Cardiac muscle cell (in vitro differentiated cells and primary cell): Measurements from ENCODE around the gene CASS4. TPM values are rescaled to one million over a fixed set of nuclear protein-coding genes. Genes with fewer than 3 reads are reported as not detected.
"Not testable (repeated sequence)": the region's sequence is repeated elsewhere in the genome, so short reads cannot be mapped to it uniquely, and the experiment has no call there.

ENCODE experiments used
- DNase-seq, 2 donors: peaks; one replicate each; pipeline versions ENCODE4 v3.0.0 to v3.0.0-alpha.2; 2010 to 2017; ENCODE audit warnings: low read depth in 1 of 2, low spot score in 1 of 2
- H3K27ac ChIP-seq: fragments of 200-600 bp; sonication (generic); 2 replicates; pipeline ENCODE4 v1.5.1; 2016
- H3K27me3 ChIP-seq: fragments of 200-600 bp; sonication (generic); 2 replicates; pipeline ENCODE4 v1.6.0; 2016; ENCODE audit warnings: control low read depth
- H3K36me3 ChIP-seq: fragments of 200-600 bp; sonication (generic); 2 replicates; pipeline ENCODE4 v1.5.1; 2016; ENCODE audit warnings: control low read depth
- H3K4me1 ChIP-seq: fragments of 200-600 bp; sonication (generic); 2 replicates; pipeline ENCODE4 v1.8.1; 2017; ENCODE audit warnings: low read depth, mild to moderate bottlenecking, mixed run types
- H3K4me3 ChIP-seq: fragments of 200-600 bp; sonication (generic); 2 replicates; pipeline ENCODE4 v1.5.1; 2016; ENCODE audit warnings: mild to moderate bottlenecking
- H3K9me3 ChIP-seq: fragments of 200-600 bp; sonication (generic); 2 replicates; pipeline ENCODE4 v1.5.1; 2017; ENCODE audit warnings: low read depth, mild to moderate bottlenecking, control low read depth
- CTCF ChIP-seq: IDR thresholded peaks from 2 replicates; pipeline ENCODE4 v1.5.1; 2012; ENCODE audit warnings: low read depth, mild to moderate bottlenecking, low read length
- polyA plus RNA-seq: library from polyadenylated mRNA; unstranded; fragments of >200 nt; fragmentation: Nextera tagmentation; extraction: Ambion mirVana; gene quantifications from 2 replicates; pipeline ENCODE4 v1.2.1, GENCODE V29; 2016
- total RNA-seq: library from RNA; depleted of rRNA; stranded (reverse); fragments of >200 nt; gene quantifications from 2 replicates; pipeline ENCODE4 v1.2.3, GENCODE V29; 2016

The CASS4 gene
- total and polyA plus RNA-seq, 2 experiments from 2014 or later, result 0.12 TPM; not detected in 1

- H3K27me3 ChIP-seq, result no peaks in the 10 kb centered on the region
- no peaks in the 10 kb centered on the region for H3K4me1 ChIP-seq
- no peak overlapping the region for H3K27ac ChIP-seq
- peaks cover 38% of the 10 kb centered on the region for H3K36me3 ChIP-seq
- peak in 1 of 2 donors; percentile 98 for DNase-seq
- TF ChIP-seq CTCF, result no peak
- H3K9me3 ChIP-seq, result no peaks in the 10 kb centered on the region
- H3K4me3 ChIP-seq, result no peak overlapping the region
These were observed 2.5 kb upstream of the CASS4 start for GRCh38 chr20:56409521-56409920.

- no peaks in the 10 kb centered on the region for H3K4me1 ChIP-seq
- H3K27ac ChIP-seq, result no peak overlapping the region
- H3K9me3 ChIP-seq, result no peaks in the 10 kb centered on the region
- no peak for DNase-seq
- no peak for TF ChIP-seq CTCF
- peaks cover 36% of the 10 kb centered on the region for H3K36me3 ChIP-seq
- no peaks in the 10 kb centered on the region for H3K27me3 ChIP-seq
- no peak overlapping the region for H3K4me3 ChIP-seq
These were observed 2.1 kb upstream of the CASS4 start for GRCh38 chr20:56409956-56410355.

- not testable (repeated sequence) for DNase-seq, H3K27ac ChIP-seq, H3K9me3 ChIP-seq, H3K4me1 ChIP-seq, H3K27me3 ChIP-seq, H3K4me3 ChIP-seq
- H3K36me3 ChIP-seq, result peaks cover 26% of the 10 kb centered on the region
These were observed 773 bp upstream of the CASS4 start for GRCh38 chr20:56411287-56411686.

GRCh38 chr20:56412473-56412790, 372 bp downstream of the CASS4 start:
- TF ChIP-seq CTCF, result no peak
- H3K27ac ChIP-seq, result no peak overlapping the region
- H3K9me3 ChIP-seq, result no peaks in the 10 kb centered on the region
- no peaks in the 10 kb centered on the region for H3K27me3 ChIP-seq
- H3K36me3 ChIP-seq, result peaks cover 15% of the 10 kb centered on the region
- H3K4me3 ChIP-seq, result no peak overlapping the region
- H3K4me1 ChIP-seq, result no peaks in the 10 kb centered on the region
- no peak for DNase-seq

- no peak overlapping the region for H3K27ac ChIP-seq
- H3K4me1 ChIP-seq, result no peaks in the 10 kb centered on the region
- no peaks in the 10 kb centered on the region for H3K9me3 ChIP-seq
- no peak overlapping the region for H3K4me3 ChIP-seq
- no peak for DNase-seq
- peaks cover 9% of the 10 kb centered on the region for H3K36me3 ChIP-seq
- no peak for TF ChIP-seq CTCF
- H3K27me3 ChIP-seq, result no peaks in the 10 kb centered on the region
These were observed 889 bp downstream of the CASS4 start for GRCh38 chr20:56412949-56413348.

- TF ChIP-seq CTCF, result no peak
- DNase-seq, result peak in 1 of 2 donors; percentile 69
- Histone ChIP-seq H3K4me3 (no peak overlapping the region), H3K4me1 (no peaks in the 10 kb centered on the region), H3K9me3 (no peaks in the 10 kb centered on the region), H3K27ac (no peak overlapping the region), H3K36me3 (no peaks in the 10 kb centered on the region), H3K27me3 (no peaks in the 10 kb centered on the region)
These were observed 3.0 kb downstream of the CASS4 start for GRCh38 chr20:56414842-56415765.
